Lung microvascular endothelial cell (primary cell): ENCODE results near the gene HDHD3. TPM values are rescaled to one million over a fixed set of nuclear protein-coding genes. Genes with fewer than 3 reads are reported as not detected.
"Not testable (repeated sequence)": the region's sequence is repeated elsewhere in the genome, so short reads cannot be mapped to it uniquely, and the experiment has no call there.

Experiments used
- DNase-seq, 2 donors: peaks; one replicate each; pipeline versions ENCODE4 v3.0.0 to v3.0.0-alpha.2; 2010; ENCODE audit warnings: low read depth in 2 of 2
- total RNA-seq: library from RNA; depleted of rRNA; stranded (reverse); fragments of >200 nt; gene quantifications from 2 replicates; pipeline ENCODE4 v1.2.1, GENCODE V29; 2014

HDHD3 gene
- total RNA-seq, 1 donor from 2014 or later, result 8.9 TPM

DNA sequence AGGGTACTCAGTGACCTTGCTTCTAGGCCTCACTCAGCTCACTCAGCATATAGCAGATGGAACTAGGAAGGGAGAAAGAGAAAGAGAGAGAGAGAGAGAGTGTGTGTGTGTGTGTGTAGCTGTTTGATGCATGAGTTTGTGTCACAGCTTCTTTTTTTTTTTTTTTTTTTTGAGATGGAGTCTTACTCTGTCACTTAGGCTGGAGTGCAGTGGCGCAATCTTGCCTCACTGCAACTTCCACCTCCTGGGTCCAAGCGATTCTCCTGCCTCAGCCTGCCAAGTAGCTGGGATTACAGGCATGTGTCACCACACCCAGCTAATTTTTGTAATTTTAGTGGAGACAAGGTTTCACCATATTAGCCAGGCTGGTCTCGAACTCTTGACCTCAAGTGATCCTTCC is 11.1 kb downstream of the HDHD3 start:
- not testable (repeated sequence) for DNase-seq

DNA sequence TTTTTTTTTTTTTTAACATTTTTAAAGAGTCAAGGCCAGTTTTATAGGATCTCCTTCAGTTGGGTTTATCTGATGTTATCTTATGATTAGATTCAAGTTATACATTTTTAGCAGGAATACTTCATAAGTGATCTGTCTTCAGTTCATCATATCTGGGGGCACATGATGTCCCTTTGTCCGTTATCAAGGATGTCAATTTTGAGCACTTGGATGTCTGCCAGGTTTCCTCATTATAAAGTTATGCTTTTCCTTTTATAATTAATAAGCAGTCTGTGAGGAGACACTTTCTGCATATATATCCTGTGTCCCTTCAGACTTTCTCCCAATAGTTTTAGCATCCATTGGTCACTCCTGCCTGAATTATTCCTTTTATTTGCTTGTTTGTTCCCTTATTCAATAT is 11.8 kb downstream of the HDHD3 start:
- no peak for DNase-seq

GRCh38 chr9:113363336-113363735 is 13.4 kb downstream of the HDHD3 start:
- DNase-seq, result no peak

DNA sequence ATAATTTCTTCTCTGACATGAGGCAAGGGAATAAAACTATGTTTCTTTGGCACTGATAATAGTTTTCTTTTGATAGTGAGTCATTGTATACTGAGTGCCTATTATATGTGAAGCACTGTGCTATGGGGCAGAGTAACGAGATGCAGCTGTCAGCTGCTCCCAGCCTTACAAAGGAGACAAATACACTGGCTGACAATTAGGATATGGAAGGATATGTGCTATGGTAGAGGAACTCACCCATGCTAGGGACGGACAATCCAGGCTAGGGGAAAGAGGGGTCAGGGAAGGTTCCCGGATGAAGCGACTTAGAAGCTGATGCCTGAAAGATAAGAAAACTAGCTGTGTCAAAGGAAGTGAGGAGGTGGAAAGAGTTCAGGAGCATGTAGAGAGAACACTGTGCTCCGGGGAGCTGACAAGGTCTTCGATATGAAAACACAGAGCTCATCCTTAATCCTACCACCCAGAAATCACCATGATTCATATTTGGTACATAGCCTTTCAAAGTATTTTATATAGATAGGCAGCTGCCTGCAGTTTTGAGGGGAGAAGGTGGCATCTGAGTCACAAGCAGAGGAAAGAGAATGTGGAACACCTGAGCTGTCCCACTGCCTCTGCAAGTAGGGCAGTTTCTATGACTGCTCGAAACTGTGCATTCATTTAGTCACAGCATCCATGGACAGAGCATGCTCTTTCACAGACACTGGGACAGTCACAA is 15.3 kb downstream of the HDHD3 start:
- peak in 1 of 2 donors; percentile 33 for DNase-seq

GRCh38 chr9:113360242-113360842 is 16.4 kb downstream of the HDHD3 start:
- DNase-seq, result no peak

DNA sequence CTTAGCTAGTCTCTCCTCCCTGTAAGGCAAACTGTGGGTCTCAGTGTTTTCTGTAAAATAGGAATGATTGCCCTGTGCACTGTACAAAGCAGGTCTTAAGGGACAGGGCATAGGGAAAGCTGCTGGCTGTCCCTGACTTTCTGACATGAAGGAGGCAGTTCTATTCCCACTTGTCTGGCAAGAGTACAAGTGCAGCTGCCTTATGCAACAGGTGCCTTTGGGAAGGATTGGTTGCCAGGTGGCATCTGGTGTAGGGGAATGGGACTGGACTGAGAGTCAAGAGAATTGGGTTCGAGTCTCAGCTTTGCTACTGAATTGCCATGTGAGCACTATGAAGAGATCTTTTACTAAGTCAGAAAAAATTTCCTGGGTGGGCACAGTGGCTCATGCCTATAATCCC is 17.4 kb downstream of the HDHD3 start:
- DNase-seq, result no peak

DNA sequence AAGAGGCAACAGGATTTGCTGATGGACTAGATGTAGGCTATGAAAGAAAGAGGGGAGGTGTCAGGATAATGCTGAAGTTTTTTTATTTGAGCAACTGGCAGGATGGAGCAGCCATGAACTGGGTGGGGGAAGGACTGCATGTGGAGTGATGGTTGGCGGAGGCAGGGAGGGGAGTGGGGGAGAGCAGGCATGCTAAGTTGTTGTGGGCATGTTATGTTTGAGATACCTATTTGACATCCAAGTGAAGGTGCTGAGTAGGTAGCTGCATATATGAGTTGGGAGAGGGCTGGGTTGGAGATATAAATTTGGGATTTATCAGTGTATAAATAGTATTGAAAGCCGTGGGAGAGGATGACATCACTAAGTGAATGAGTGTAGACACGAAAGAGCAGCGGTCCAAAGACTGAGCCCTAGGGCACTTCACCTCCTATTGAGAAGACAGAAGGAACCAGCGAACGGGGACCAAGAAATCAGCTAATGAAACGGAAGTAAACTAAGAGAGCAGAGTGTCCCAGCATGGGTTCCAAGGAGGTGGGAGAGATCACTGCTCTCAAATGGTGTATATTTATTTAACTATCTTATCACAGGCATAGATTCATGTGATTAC is 20.0 kb downstream of the HDHD3 start:
- no peak for DNase-seq

GRCh38 chr9:113355040-113355596 is 21.7 kb downstream of the HDHD3 start:
- no peak for DNase-seq

DNA sequence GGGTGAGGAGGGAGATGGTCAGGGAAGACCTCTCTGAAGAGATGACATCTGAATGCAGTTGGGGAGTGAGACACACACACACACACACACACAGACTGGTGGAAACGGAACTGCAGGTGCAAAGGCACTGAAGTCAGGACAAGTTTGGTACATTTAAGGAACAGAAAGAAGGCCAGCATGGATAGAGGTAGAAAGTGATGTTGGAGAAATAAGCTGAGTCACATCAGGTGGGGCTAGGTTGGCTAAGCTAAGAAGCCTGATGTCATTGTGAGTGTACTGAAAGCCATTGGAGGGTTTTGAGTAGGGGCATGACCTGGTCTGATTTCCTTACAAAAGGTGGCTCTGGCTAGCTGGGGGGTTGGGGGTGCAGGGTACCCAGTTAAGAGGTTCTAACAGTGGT is 24.4 kb downstream of the HDHD3 start:
- DNase-seq, result no peak

GRCh38 chr9:113352006-113352405 is 24.8 kb downstream of the HDHD3 start:
- DNase-seq, result no peak

- DNase-seq, result peak in 1 of 2 donors; percentile 23
These were observed 25.8 kb downstream of the HDHD3 start for GRCh38 chr9:113350937-113351336.

- no peak for DNase-seq
These were observed 26.6 kb downstream of the HDHD3 start for GRCh38 chr9:113350107-113350661.

DNA sequence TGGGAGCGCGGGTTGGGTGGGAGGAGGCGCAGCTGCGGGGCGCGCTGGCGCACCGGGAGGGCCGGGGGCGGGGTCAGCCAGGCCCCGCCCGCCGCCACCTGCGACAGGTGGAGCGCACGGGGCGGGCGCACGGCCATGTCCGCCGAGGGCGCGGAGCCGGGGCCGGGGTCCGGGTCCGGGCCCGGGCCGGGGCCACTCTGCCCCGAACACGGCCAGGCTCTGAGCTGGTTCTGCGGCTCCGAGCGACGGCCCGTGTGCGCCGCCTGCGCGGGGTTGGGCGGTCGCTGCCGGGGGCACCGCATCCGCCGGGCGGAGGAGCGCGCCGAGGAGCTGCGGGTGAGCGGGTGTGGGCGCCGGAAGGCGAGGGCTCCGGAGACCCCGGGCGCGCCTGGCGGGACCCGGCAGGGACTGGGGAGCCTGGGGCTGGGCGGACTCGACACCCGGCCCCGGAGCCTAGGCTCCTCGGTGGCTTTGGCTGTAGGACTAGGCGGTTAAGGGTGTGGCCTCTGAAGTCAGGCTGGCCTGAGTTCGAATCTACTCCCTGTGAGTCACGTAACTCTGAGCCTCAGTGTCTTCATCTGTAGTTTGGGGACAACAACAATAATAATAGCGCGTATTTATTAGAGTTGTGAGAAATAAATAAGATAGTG is 27.2 kb downstream of the HDHD3 start, which contains the start of gene BSPRY:
BSPRY (plus strand) TSS at position 97 of the 650 bp plus-strand sequence; CDS start at position 136, 39 bp downstream.
- DNase-seq, result no peak

DNA sequence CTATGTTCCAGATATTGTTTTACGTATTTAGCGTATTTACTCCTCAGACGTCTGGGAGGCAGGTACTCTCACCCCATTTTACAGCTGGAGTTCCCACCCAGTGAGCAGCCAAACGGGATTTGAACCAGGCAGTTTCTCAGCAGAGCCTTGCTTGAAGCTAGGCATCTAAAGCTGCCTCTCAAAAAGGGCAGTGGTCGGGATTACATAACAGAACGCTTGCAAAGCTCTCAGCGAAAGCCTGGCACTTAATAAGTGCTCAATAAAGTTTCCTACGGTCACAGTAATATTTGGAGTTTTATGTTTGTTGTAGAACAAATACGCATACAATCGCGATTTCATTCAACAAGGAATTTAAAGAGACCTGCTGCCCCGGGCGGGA is 27.7 kb downstream of the HDHD3 start:
- no peak for DNase-seq

GRCh38 chr9:113348437-113348836 is 28.3 kb downstream of the HDHD3 start:
- DNase-seq, result no peak

DNA sequence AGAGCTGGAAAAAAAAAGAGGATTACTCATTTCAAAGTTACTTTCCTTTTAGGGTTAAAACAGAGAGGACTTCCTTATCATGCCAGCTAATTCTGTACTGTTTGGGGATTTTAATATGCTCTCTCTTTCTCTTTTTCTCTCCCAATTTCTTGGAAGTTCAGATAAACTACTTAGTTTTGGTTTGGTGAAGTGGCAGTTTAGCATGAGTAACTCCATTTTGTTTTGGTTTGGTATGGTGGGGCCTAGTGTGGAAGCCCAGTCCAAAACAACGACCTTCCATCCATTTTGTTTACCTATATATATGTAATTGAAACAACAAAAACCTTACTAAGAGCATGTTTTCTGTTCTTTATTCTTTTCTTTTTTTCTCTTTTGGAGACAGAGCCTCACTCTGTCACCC is 31.1 kb downstream of the HDHD3 start:
- DNase-seq, result no peak

DNA sequence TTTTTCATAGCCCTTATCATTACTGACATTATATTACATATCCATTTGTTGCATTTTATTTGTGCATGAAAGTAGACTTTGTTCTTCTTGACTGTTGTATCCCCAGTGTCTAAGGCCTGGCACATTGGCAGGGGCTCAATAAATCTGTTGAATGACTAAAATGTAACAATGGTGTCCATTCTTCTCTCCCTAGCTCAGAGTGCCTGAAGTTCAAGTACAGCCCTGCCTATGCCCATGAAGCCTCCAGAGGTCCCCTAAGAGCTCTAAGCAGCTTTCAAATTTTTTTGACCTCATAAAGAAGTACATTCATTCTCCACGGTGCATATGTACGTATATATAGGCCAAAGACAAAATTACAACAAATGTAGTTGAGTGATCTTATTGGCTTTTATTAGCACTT is 31.6 kb downstream of the HDHD3 start:
- DNase-seq, result no peak

GRCh38 chr9:113343732-113344231 is 33.0 kb downstream of the HDHD3 start:
- peak; percentile 38 to 57 for DNase-seq

DNA sequence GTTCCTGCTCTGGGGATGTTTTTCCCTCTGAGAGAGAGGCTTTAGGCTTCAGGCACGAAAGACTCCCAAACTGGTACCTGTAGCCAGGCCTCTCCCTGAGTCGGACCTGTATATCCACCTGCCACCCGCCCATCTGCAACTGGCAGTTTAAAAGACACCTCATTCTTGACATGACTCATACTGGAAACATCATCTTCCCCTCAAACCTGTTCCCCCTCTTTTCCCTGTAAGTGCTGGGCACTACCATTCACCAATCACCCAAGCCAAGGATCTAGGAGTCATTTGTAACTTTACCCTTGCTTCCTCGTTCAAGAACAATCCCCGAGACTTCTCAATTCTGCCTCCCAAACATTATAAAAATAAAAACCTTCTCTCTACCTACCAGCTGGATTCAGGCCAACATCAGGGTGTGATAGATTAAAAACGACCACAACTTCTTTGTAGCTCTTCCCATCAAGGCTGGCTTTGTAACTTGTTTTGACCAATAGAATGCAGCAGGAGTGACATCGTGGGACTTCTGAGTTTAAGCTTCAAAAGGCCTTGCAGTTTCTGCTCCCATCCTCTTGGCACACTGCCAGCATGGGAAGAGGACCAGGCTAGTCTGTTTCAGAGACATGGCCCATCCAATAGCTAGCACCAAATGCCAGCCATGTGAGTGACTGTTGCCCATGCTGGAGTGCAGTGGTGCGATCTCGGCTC is 34.9 kb downstream of the HDHD3 start:
- DNase-seq, result no peak

- peak; percentile 92 to 94 for DNase-seq
These were observed 36.6 kb downstream of the HDHD3 start, which contains the start of gene WDR31 for GRCh38 chr9:113340011-113340699. Gene WDR31, minus strand, starts transcription at chr9:113340275. Its CDS starts 8,253 bp downstream, at chr9:113332022.
